H4 (cell line): ENCODE measurements around the gene LRRC3C. TPM values are rescaled to one million over a fixed set of nuclear protein-coding genes. Genes with fewer than 3 reads are reported as not detected.
"Not testable (repeated sequence)": the region's sequence is repeated elsewhere in the genome, so short reads cannot be mapped to it uniquely, and the experiment has no call there.

Experiments
- DNase-seq: peaks from one replicate; pipeline ENCODE4 v3.0.0-alpha.2; 2015; ENCODE audit warnings: low spot score
- total RNA-seq: library from RNA; depleted of rRNA; stranded (reverse); fragments of >200 nt; shearing (Covaris generic); gene quantifications from 2 replicates; pipeline ENCODE4 v1.2.3, GENCODE V29; 2014; rRNA removed

Gene LRRC3C
- not detected in 2 replicates for total RNA-seq

- DNase-seq: peak; percentile 82
Observed at GRCh38 chr17:39927101-39927928, at the start of gene LRRC3C, which contains the start of gene ORMDL3. Gene LRRC3C, plus strand, starts transcription at chr17:39927732. Its CDS starts 13,792 bp downstream, at chr17:39941524. Gene ORMDL3, minus strand, starts transcription at chr17:39927601. Its CDS starts 3,398 bp downstream, at chr17:39924203.

- not testable (repeated sequence) for DNase-seq
Observed at GRCh38 chr17:39886102-39886501, 41.4 kb upstream of the LRRC3C start.

- DNase-seq: no peak
Observed at GRCh38 chr17:39887078-39887477, 40.5 kb upstream of the LRRC3C start.

GRCh38 chr17:39889200-39889599, 38.3 kb upstream of the LRRC3C start:
- no peak for DNase-seq

DNA sequence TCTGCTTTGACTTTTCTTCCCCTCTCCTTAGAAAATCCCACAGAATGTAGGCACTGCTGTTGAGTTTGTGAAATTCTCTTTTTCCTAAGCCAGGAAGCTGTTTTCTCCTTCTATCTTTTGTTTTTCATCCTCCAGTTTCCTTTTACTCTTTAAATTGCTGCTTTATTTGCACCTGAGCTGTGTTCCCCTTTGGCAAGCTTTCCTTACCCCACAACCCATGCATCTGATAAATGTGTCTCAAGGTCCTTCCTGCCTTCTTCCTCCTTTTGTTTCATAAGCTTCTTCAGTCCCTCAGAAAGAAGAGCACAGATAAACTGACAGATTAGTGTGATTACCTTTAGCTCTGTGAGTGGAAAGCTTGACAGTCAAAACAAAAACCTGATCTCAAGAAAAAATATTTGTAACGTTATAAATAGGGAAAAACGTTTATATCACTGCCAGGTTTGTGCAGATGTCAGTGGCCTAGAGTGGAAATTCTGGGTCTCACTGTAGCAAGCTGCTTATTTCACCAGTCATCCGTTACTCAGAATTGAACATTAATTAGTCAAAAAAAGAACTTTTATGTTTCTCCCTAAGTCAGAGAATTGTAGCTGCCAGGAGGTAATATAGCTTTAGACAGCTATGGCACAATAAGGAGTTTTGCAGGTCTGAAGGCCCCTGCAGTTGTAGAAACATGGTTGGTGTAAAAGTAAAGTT, 32.7 kb upstream of the LRRC3C start:
- DNase-seq: no peak

- DNase-seq: no peak
Observed at GRCh38 chr17:39898088-39898487, 29.4 kb upstream of the LRRC3C start.

- no peak for DNase-seq
Observed at GRCh38 chr17:39899215-39899614, 28.3 kb upstream of the LRRC3C start.

DNA sequence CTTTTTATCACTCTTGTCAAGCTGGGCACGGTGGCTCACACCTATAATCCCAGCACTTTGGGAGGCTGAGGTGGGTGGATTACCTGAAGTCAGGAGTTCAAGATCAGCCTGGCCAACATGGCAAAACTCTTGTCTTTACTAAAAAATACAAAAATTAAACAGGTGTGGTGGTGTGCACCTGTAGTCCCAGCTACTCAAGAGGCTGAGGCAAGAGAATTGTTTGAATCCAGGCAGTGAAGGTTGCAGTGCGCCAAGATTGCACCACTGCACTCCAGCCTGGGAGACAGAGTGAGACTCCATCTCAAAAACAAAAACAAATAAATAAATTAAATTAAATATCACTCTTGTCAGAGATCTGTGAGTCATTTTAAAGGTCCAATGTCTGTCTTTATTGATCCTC, 25.5 kb upstream of the LRRC3C start:
- not testable (repeated sequence) for DNase-seq

- DNase-seq: no peak
Observed at GRCh38 chr17:39903158-39903884, 24.2 kb upstream of the LRRC3C start.

DNA sequence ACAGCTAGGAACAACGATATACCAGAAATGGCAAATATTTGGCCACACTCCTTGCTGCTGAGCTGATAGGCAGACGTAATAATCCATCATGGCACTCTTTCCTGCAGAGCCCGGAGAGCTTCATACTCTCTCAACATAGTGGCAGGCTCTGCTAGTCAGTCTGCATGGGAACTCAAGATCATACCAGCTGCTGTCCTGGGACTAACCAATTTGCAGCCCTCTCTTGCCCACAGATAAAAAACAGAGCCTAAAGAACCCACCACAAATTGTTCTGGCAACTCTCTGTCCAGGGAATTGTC, 22.6 kb upstream of the LRRC3C start:
- no peak for DNase-seq

- no peak for DNase-seq
Observed at GRCh38 chr17:39908789-39909352, 18.7 kb upstream of the LRRC3C start.

DNA sequence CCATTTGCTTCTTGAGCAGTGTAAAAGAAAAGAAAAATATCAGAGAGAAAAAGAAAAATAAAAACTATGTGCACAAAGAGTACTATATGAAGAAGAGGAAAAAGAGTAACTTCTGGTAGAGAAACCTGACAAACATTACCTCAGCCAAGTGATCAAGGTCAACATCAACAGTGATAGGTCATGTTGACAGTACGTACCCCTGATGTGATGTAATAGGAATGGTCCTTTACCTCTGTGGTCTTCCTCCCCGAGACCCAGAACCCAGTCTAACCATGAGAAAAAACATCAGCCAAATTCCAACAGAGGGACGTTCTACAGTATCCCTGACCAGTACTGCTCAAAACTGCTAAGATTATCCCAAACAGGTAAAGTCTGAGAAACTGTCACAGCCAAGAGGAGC, 13.5 kb upstream of the LRRC3C start:
- DNase-seq: no peak

DNA sequence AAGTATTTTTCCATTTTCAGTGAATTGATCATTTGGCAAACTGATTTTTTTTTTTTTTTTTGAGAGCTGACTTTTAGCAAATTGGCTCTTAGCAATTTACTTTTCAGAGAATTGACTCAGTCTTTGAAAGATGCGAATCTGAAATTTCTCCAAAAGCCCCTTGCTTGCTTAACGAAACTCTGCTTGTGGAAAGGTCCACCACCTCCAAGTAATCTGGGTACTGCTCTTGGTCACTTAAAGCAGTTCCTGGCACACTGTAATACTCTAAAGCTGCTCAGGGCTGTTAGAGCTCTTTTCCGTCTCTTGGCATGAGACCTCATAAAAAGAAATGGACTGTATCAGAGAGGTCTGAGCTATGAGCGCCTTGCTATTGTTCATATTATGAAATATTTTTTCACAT, 12.0 kb upstream of the LRRC3C start:
- DNase-seq: no peak

- DNase-seq: no peak
Observed at GRCh38 chr17:39916918-39917317, 10.6 kb upstream of the LRRC3C start.

- DNase-seq: no peak
Observed at GRCh38 chr17:39919087-39919683, 8.3 kb upstream of the LRRC3C start.

GRCh38 chr17:39920218-39921210, 7.0 kb upstream of the LRRC3C start:
- DNase-seq: no peak

GRCh38 chr17:39921323-39921722, 6.2 kb upstream of the LRRC3C start:
- DNase-seq: no peak

- no peak for DNase-seq
Observed at GRCh38 chr17:39922006-39922405, 5.5 kb upstream of the LRRC3C start.

GRCh38 chr17:39923230-39923629, 4.3 kb upstream of the LRRC3C start:
- DNase-seq: no peak
